GM15510 (cell line): Measurements from ENCODE around the gene ALKBH7.

Source experiments
- POLR2A ChIP-seq: IDR thresholded peaks from 3 replicates; pipeline ENCODE4 v1.6.1; 2011; ENCODE audit warnings: borderline replicate concordance; ENCODE audit not compliant: insufficient read length; ENCODE audit errors: extremely low read depth

The ALKBH7 gene

GRCh38 chr19:6364353-6364752 lies 8.2 kb upstream of the ALKBH7 start:
- no peak for TF ChIP-seq POLR2A

- TF ChIP-seq POLR2A, result no peak
Observed at GRCh38 chr19:6373096-6373812, 660 bp downstream of the ALKBH7 start.

GRCh38 chr19:6373813-6374108 lies 1.2 kb downstream of the ALKBH7 start:
- no peak for TF ChIP-seq POLR2A

GRCh38 chr19:6374161-6374709 lies 1.6 kb downstream of the ALKBH7 start:
- no peak for TF ChIP-seq POLR2A

GRCh38 chr19:6374711-6375410 lies 2.3 kb downstream of the ALKBH7 start:
- no peak for TF ChIP-seq POLR2A

GRCh38 chr19:6375411-6376010 lies 2.9 kb downstream of the ALKBH7 start, which contains the start of gene PSPN:
PSPN (minus strand) TSS chr19:6375933; CDS start chr19:6375849, 84 bp downstream.
- TF ChIP-seq POLR2A, result no peak

- no peak for TF ChIP-seq POLR2A
Observed at GRCh38 chr19:6376512-6377190, 4.1 kb downstream of the ALKBH7 start.

- no peak for TF ChIP-seq POLR2A
Observed at GRCh38 chr19:6378041-6378440, 5.4 kb downstream of the ALKBH7 start.

- TF ChIP-seq POLR2A, result no peak
Observed at GRCh38 chr19:6378486-6378885, 5.9 kb downstream of the ALKBH7 start.

- TF ChIP-seq POLR2A, result no peak
Observed at GRCh38 chr19:6379744-6380143, 7.2 kb downstream of the ALKBH7 start.

GRCh38 chr19:6381030-6381750 lies 8.6 kb downstream of the ALKBH7 start:
- TF ChIP-seq POLR2A, result no peak

- no peak for TF ChIP-seq POLR2A
Observed at GRCh38 chr19:6383188-6383587, 10.6 kb downstream of the ALKBH7 start.

- TF ChIP-seq POLR2A, result no peak
Observed at GRCh38 chr19:6384381-6384780, 11.8 kb downstream of the ALKBH7 start.

GRCh38 chr19:6387372-6387771 lies 14.8 kb downstream of the ALKBH7 start:
- TF ChIP-seq POLR2A, result no peak
